H1 (cell line): ENCODE measurements around the gene TEDDM1. TPM values are rescaled to one million over a fixed set of nuclear protein-coding genes. Genes with fewer than 3 reads are reported as not detected.

ENCODE experiments used
- BRCA1 ChIP-seq: IDR thresholded peaks from 2 replicates; pipeline ENCODE4 v1.6.1; 2012; ENCODE audit warnings: low read depth, low read length, improper control_type of control experiment
- CBX5 ChIP-seq: fragments of 300-800, 300-1000 bp; sonication (generic); IDR thresholded peaks from 2 replicates; pipeline ENCODE4 v1.7.1; 2016; ENCODE audit warnings: antibody characterized with exemption, low read length, low read depth
- CREB1 ChIP-seq: IDR thresholded peaks from 2 replicates; pipeline ENCODE4 v1.6.1; 2012; ENCODE audit warnings: inconsistent platforms
- CTBP2 ChIP-seq: IDR thresholded peaks from 2 replicates; pipeline ENCODE4 v1.7.0; 2011; ENCODE audit warnings: borderline replicate concordance, mild to moderate bottlenecking, moderate library complexity, mixed read lengths, low read length; ENCODE audit not compliant: insufficient read depth, insufficient read length
- HDAC2 ChIP-seq, 2 experiments: fragments of 300-600 bp in 1 of 2; sonication (generic) in 1 of 2; IDR thresholded peaks; 2 replicates each; pipeline ENCODE4 v1.6.1; 2011 to 2012; ENCODE audit warnings: low read depth in 2 of 2, low read length in 2 of 2, mild to moderate bottlenecking in 2 of 2, moderate library complexity in 2 of 2, borderline replicate concordance in 1 of 2, inconsistent platforms in 1 of 2
- NANOG ChIP-seq: IDR thresholded peaks from 2 replicates; pipeline ENCODE4 v1.6.1; 2011; ENCODE audit warnings: low read length, low read depth, mild to moderate bottlenecking, inconsistent platforms; ENCODE audit not compliant: insufficient read depth, poor library complexity, severe bottlenecking
- SAP30 ChIP-seq: fragments of 300-600 bp; sonication (generic); IDR thresholded peaks from 2 replicates; pipeline ENCODE4 v1.7.1; 2012; ENCODE audit warnings: low read length, moderate library complexity, mild to moderate bottlenecking, inconsistent platforms; ENCODE audit not compliant: insufficient read depth, insufficient replicate concordance
- SIN3A ChIP-seq, 2 experiments: IDR thresholded peaks in 1 of 2; conservative IDR thresholded peaks in 1 of 2; 2 replicates each; pipeline ENCODE4 v1.6.1; 2011 to 2012; ENCODE audit warnings: low read length in 2 of 2, improper control_type of control experiment in 1 of 2, low read depth in 1 of 2, mild to moderate bottlenecking in 1 of 2
- SP1 ChIP-seq: IDR thresholded peaks from 2 replicates; pipeline ENCODE4 v1.6.1; 2011; ENCODE audit warnings: low read depth, low read length
- ZNF274 ChIP-seq: IDR thresholded peaks from 2 replicates; pipeline ENCODE4 v1.7.0; 2012; ENCODE audit warnings: low read length, borderline replicate concordance; ENCODE audit errors: extremely low read depth
- polyA plus RNA-seq, 7 experiments: library from polyadenylated mRNA; depleted of rRNA in 3 of 7; stranded (reverse) in 5 of 7; unstranded in 2 of 7; fragments of >200 nt in 5 of 7; fragments of 200-250 nt in 2 of 7; gene quantifications; 1 replicate in 5 of 7; 2 replicates in 1 of 7; 4 replicates in 1 of 7; pipeline versions ENCODE4 v1.2.1 to v1.2.3, GENCODE V29; 2011 to 2013; ENCODE audit warnings: missing spikeins in 2 of 7, mixed read lengths in 2 of 7
- total RNA-seq: library from RNA; stranded (reverse); fragmentation: NEBNext Ultra II Directional; extraction: Animal tissue kit (Norgen Biotek cat#: 25700); gene quantifications from 2 replicates; pipeline ENCODE4 v1.2.1, GENCODE V29; 2021
- TF ChIP-seq, protein P1 (sequence below): fragments of 300-600 bp; sonication (generic); IDR thresholded peaks from 2 replicates; pipeline ENCODE4 v1.7.1; 2012; ENCODE audit warnings: low read length, moderate library complexity, mild to moderate bottlenecking, inconsistent platforms; ENCODE audit not compliant: insufficient replicate concordance

TEDDM1 gene
- total and polyA plus RNA-seq, 2 of the 8 experiments (the other 6 are each of a cell fraction or from before 2014, with no cell fraction given): not detected

DNA sequence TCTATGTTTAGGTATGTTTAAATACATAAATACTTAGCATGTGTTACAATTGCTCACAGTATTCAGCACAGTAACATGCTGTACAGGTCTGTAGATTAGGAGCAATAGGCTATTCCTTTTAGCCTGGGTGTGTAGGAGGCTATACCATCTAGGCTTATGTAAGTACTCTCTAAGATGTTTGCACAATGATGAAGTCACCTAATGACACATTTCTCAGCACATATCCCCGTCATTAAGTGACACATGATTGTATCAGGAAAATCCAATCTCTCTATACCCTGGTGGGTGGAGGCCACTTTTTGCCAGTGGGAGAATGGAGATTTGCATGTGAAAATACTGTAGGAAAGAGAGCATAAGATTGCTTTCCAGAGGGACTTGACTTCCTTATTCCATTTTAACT, 5.5 kb upstream of the TEDDM1 start (continued):
- TF ChIP-seq, protein P1, sequence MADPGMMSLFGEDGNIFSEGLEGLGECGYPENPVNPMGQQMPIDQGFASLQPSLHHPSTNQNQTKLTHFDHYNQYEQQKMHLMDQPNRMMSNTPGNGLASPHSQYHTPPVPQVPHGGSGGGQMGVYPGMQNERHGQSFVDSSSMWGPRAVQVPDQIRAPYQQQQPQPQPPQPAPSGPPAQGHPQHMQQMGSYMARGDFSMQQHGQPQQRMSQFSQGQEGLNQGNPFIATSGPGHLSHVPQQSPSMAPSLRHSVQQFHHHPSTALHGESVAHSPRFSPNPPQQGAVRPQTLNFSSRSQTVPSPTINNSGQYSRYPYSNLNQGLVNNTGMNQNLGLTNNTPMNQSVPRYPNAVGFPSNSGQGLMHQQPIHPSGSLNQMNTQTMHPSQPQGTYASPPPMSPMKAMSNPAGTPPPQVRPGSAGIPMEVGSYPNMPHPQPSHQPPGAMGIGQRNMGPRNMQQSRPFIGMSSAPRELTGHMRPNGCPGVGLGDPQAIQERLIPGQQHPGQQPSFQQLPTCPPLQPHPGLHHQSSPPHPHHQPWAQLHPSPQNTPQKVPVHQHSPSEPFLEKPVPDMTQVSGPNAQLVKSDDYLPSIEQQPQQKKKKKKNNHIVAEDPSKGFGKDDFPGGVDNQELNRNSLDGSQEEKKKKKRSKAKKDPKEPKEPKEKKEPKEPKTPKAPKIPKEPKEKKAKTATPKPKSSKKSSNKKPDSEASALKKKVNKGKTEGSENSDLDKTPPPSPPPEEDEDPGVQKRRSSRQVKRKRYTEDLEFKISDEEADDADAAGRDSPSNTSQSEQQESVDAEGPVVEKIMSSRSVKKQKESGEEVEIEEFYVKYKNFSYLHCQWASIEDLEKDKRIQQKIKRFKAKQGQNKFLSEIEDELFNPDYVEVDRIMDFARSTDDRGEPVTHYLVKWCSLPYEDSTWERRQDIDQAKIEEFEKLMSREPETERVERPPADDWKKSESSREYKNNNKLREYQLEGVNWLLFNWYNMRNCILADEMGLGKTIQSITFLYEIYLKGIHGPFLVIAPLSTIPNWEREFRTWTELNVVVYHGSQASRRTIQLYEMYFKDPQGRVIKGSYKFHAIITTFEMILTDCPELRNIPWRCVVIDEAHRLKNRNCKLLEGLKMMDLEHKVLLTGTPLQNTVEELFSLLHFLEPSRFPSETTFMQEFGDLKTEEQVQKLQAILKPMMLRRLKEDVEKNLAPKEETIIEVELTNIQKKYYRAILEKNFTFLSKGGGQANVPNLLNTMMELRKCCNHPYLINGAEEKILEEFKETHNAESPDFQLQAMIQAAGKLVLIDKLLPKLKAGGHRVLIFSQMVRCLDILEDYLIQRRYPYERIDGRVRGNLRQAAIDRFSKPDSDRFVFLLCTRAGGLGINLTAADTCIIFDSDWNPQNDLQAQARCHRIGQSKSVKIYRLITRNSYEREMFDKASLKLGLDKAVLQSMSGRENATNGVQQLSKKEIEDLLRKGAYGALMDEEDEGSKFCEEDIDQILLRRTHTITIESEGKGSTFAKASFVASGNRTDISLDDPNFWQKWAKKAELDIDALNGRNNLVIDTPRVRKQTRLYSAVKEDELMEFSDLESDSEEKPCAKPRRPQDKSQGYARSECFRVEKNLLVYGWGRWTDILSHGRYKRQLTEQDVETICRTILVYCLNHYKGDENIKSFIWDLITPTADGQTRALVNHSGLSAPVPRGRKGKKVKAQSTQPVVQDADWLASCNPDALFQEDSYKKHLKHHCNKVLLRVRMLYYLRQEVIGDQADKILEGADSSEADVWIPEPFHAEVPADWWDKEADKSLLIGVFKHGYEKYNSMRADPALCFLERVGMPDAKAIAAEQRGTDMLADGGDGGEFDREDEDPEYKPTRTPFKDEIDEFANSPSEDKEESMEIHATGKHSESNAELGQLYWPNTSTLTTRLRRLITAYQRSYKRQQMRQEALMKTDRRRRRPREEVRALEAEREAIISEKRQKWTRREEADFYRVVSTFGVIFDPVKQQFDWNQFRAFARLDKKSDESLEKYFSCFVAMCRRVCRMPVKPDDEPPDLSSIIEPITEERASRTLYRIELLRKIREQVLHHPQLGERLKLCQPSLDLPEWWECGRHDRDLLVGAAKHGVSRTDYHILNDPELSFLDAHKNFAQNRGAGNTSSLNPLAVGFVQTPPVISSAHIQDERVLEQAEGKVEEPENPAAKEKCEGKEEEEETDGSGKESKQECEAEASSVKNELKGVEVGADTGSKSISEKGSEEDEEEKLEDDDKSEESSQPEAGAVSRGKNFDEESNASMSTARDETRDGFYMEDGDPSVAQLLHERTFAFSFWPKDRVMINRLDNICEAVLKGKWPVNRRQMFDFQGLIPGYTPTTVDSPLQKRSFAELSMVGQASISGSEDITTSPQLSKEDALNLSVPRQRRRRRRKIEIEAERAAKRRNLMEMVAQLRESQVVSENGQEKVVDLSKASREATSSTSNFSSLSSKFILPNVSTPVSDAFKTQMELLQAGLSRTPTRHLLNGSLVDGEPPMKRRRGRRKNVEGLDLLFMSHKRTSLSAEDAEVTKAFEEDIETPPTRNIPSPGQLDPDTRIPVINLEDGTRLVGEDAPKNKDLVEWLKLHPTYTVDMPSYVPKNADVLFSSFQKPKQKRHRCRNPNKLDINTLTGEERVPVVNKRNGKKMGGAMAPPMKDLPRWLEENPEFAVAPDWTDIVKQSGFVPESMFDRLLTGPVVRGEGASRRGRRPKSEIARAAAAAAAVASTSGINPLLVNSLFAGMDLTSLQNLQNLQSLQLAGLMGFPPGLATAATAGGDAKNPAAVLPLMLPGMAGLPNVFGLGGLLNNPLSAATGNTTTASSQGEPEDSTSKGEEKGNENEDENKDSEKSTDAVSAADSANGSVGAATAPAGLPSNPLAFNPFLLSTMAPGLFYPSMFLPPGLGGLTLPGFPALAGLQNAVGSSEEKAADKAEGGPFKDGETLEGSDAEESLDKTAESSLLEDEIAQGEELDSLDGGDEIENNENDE: no peak
- TF ChIP-seq BRCA1: no peak
- no peak for TF ChIP-seq SP1
- no peak for TF ChIP-seq CTBP2
- TF ChIP-seq SAP30: no peak
- TF ChIP-seq NANOG: no peak
- no peak for TF ChIP-seq HDAC2 (IDR thresholded peaks at IDR 0.05; ENCODE audit: borderline replicate concordance in 1 of 2, low read depth in 2 of 2, low read length in 2 of 2)
- TF ChIP-seq ZNF274: no peak
- TF ChIP-seq CREB1: no peak
- no peak for TF ChIP-seq CBX5
- no peak for TF ChIP-seq SIN3A (conservative IDR thresholded peaks at IDR 0.05 in 1 of 2, IDR thresholded peaks at IDR 0.05 in 1 of 2; ENCODE audit: low read depth in 1 of 2, low read length in 2 of 2)
